A673 (cell line): Measurements from ENCODE around the gene EEF1B2.

Experiments
- EZH2 ChIP-seq: fragments of 200-600 bp; sonication (generic); IDR thresholded peaks from 2 replicates; pipeline ENCODE4 v1.6.1; 2017; ENCODE audit warnings: borderline replicate concordance, low read depth, mild to moderate bottlenecking, mixed read lengths, antibody characterized with exemption, low read length; ENCODE audit not compliant: poor library complexity, severe bottlenecking
- TF ChIP-seq, protein P1 (sequence below): fragments of 300-800, 200-600 bp; sonication (generic); conservative IDR thresholded peaks from 2 replicates; pipeline ENCODE4 v1.5.1; 2017; ENCODE audit warnings: low read depth, mild to moderate bottlenecking, antibody characterized with exemption, low read length, moderate library complexity, mixed read lengths

GRCh38 chr2:206143451-206143850, 16.2 kb upstream of the EEF1B2 start:
- TF ChIP-seq EZH2, result no peak
- TF ChIP-seq, protein P1, sequence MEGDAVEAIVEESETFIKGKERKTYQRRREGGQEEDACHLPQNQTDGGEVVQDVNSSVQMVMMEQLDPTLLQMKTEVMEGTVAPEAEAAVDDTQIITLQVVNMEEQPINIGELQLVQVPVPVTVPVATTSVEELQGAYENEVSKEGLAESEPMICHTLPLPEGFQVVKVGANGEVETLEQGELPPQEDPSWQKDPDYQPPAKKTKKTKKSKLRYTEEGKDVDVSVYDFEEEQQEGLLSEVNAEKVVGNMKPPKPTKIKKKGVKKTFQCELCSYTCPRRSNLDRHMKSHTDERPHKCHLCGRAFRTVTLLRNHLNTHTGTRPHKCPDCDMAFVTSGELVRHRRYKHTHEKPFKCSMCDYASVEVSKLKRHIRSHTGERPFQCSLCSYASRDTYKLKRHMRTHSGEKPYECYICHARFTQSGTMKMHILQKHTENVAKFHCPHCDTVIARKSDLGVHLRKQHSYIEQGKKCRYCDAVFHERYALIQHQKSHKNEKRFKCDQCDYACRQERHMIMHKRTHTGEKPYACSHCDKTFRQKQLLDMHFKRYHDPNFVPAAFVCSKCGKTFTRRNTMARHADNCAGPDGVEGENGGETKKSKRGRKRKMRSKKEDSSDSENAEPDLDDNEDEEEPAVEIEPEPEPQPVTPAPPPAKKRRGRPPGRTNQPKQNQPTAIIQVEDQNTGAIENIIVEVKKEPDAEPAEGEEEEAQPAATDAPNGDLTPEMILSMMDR, result no peak
